ENCODE measurements around the gene NLGN4Y.

Gene NLGN4Y

GRCh38 chrY:14822201-14822600 is 297.9 kb downstream of the NLGN4Y start:
- TF ChIP-seq REST (IDR thresholded peaks at IDR 0.05; ENCODE audit: insufficient read depth in 1 of 2, low read depth in 2 of 2, low read length in 2 of 2) (no peak), SIN3A (IDR thresholded peaks at IDR 0.05; ENCODE audit: borderline replicate concordance, insufficient read depth, low read length) (no peak), FOXP2 (optimal IDR thresholded peaks at IDR 0.05; ENCODE audit: borderline replicate concordance, extremely low read depth, extremely low read length, insufficient read depth) (no peak), POLR2AphosphoS5 (IDR thresholded peaks at IDR 0.05; ENCODE audit: low read depth, low read length) (no peak), TAF1 (IDR thresholded peaks at IDR 0.05; ENCODE audit: borderline replicate concordance, insufficient read depth, low read length) (no peak)

DNA sequence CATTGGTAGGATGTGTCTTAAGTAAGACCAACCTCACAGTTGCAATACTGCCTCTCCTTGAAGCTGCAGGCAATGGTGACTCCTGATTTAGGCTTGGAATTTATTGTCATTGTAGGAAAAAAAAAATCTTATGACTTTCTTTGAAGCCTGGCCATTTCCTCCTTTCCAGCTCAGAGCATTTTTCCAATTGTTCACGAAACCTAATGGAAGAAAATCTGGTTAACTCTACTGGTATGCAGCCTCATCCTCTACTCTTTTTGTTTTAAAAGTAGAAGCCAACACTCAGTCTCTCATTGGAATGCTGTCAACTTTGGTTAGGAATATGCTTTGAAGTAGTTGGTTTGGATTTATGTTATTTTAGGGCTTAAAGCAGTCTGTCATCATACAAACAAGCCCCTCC is 298.6 kb downstream of the NLGN4Y start:
- no peak for TF ChIP-seq TAF1 (IDR thresholded peaks at IDR 0.05; ENCODE audit: borderline replicate concordance, insufficient read depth, low read length)
- TF ChIP-seq FOXP2 (optimal IDR thresholded peaks at IDR 0.05; ENCODE audit: borderline replicate concordance, extremely low read depth, extremely low read length, insufficient read depth) = no peak
- no peak for TF ChIP-seq SIN3A (IDR thresholded peaks at IDR 0.05; ENCODE audit: borderline replicate concordance, insufficient read depth, low read length)
- no peak for TF ChIP-seq REST (IDR thresholded peaks at IDR 0.05; ENCODE audit: insufficient read depth in 1 of 2, low read depth in 2 of 2, low read length in 2 of 2)
- TF ChIP-seq POLR2AphosphoS5 (IDR thresholded peaks at IDR 0.05; ENCODE audit: low read depth, low read length) = no peak

DNA sequence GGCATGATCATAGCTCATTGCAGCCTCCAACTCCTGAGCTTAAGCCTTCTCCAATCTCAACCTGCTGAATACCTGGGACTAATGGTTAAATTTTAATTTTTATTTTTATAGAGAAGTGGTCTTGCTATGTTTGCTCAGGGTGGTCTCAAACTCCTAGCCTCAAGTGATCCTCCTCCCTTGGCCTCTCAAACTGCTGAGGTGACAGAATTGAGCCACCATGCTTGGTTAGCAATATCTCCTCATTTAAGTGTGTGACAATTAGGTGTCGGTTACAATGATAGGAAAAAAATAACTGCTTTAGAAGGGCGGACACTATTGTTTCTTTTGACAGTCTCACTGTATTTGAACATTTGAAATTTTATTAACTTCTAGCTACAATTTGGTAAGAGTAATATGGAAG is 300.3 kb downstream of the NLGN4Y start:
- no peak for TF ChIP-seq POLR2AphosphoS5 (IDR thresholded peaks at IDR 0.05; ENCODE audit: low read depth, low read length)
- no peak for TF ChIP-seq FOXP2 (optimal IDR thresholded peaks at IDR 0.05; ENCODE audit: borderline replicate concordance, extremely low read depth, extremely low read length, insufficient read depth)
- no peak for TF ChIP-seq TAF1 (IDR thresholded peaks at IDR 0.05; ENCODE audit: borderline replicate concordance, insufficient read depth, low read length)
- no peak for TF ChIP-seq REST (IDR thresholded peaks at IDR 0.05; ENCODE audit: insufficient read depth in 1 of 2, low read depth in 2 of 2, low read length in 2 of 2)
- TF ChIP-seq SIN3A (IDR thresholded peaks at IDR 0.05; ENCODE audit: borderline replicate concordance, insufficient read depth, low read length) = no peak

GRCh38 chrY:14825728-14826127 is 301.4 kb downstream of the NLGN4Y start:
- TF ChIP-seq FOXP2 (optimal IDR thresholded peaks at IDR 0.05; ENCODE audit: borderline replicate concordance, extremely low read depth, extremely low read length, insufficient read depth) (no peak), TAF1 (IDR thresholded peaks at IDR 0.05; ENCODE audit: borderline replicate concordance, insufficient read depth, low read length) (no peak), REST (IDR thresholded peaks at IDR 0.05; ENCODE audit: insufficient read depth in 1 of 2, low read depth in 2 of 2, low read length in 2 of 2) (no peak), SIN3A (IDR thresholded peaks at IDR 0.05; ENCODE audit: borderline replicate concordance, insufficient read depth, low read length) (no peak), POLR2AphosphoS5 (IDR thresholded peaks at IDR 0.05; ENCODE audit: low read depth, low read length) (no peak)

DNA sequence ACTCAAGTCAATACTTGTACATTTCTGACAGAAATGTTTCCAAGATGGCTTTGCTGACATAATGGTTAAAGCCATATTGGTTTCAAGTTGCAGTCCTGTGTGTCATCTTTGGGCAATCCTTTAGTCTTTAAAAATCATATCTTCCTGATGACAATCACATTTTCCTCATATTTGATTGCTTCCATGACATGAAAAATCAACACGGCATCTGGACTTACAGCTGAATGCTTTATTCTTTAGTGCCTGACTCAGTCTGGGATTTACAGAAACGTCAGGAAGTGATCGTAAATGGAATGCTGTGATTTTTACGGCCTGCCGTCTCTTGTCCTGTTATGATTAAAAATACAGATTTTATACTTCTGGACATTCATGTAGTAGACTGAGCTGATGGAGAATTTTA is 304.2 kb downstream of the NLGN4Y start:
- TF ChIP-seq TAF1 (IDR thresholded peaks at IDR 0.05; ENCODE audit: borderline replicate concordance, insufficient read depth, low read length) = no peak
- TF ChIP-seq REST (IDR thresholded peaks at IDR 0.05; ENCODE audit: insufficient read depth in 1 of 2, low read depth in 2 of 2, low read length in 2 of 2) = no peak
- no peak for TF ChIP-seq FOXP2 (optimal IDR thresholded peaks at IDR 0.05; ENCODE audit: borderline replicate concordance, extremely low read depth, extremely low read length, insufficient read depth)
- no peak for TF ChIP-seq SIN3A (IDR thresholded peaks at IDR 0.05; ENCODE audit: borderline replicate concordance, insufficient read depth, low read length)
- no peak for TF ChIP-seq POLR2AphosphoS5 (IDR thresholded peaks at IDR 0.05; ENCODE audit: low read depth, low read length)

All from PFSK-1 (cell line).